Fibroblast of pulmonary artery (primary cell): ENCODE measurements around the gene WFIKKN1.

ENCODE experiments used
- DNase-seq: peaks from one replicate; pipeline ENCODE4 v3.0.0-alpha.2; 2010; ENCODE audit warnings: low read depth
- H3K4me3 ChIP-seq: replicated peaks from 2 replicates; pipeline ENCODE4 v1.5.1; 2011; ENCODE audit warnings: low read depth, mild to moderate bottlenecking, control low read depth, low read length, moderate library complexity
- CTCF ChIP-seq: IDR thresholded peaks from 2 replicates; pipeline ENCODE4 v1.5.1; 2011; ENCODE audit warnings: mild to moderate bottlenecking, control low read depth, low read length, inconsistent platforms; ENCODE audit errors: missing control alignments

The WFIKKN1 gene

GRCh38 chr16:586047-586644 lies 44.6 kb upstream of the WFIKKN1 start:
- no peak overlapping the region for H3K4me3 ChIP-seq
- DNase-seq = no peak
- TF ChIP-seq CTCF = no peak

- no peak overlapping the region for H3K4me3 ChIP-seq
- TF ChIP-seq CTCF = no peak
- no peak for DNase-seq
Measured at GRCh38 chr16:586645-587590, 43.9 kb upstream of the WFIKKN1 start.

GRCh38 chr16:588639-588888 lies 42.2 kb upstream of the WFIKKN1 start:
- H3K4me3 ChIP-seq = peak overlapping the region; percentile 83
- no peak for TF ChIP-seq CTCF
- peak; percentile 69 for DNase-seq

- peak overlapping the region; percentile 83 for H3K4me3 ChIP-seq
- DNase-seq = peak; percentile 96
- TF ChIP-seq CTCF = no peak
Measured at GRCh38 chr16:588889-589657, 41.7 kb upstream of the WFIKKN1 start.

- no peak for TF ChIP-seq CTCF
- peak; percentile 99 for DNase-seq
Measured at GRCh38 chr16:589658-590187, 41.1 kb upstream of the WFIKKN1 start, which contains the start of gene RAB40C. Gene RAB40C (plus strand): TSS chr16:590066. CDS start chr16:590292, 226 bp downstream.

GRCh38 chr16:590188-590814 lies 40.5 kb upstream of the WFIKKN1 start:
- peak; percentile 46 for DNase-seq
- H3K4me3 ChIP-seq = peak overlapping the region; percentile 79

More at GRCh38 chr16:589658-590187, 41.1 kb upstream of the WFIKKN1 start, which contains the start of gene RAB40C:
- H3K4me3 ChIP-seq = peak within 1 kb of the TSS; percentile 83

More at GRCh38 chr16:590188-590814, 40.5 kb upstream of the WFIKKN1 start:
- no peak for TF ChIP-seq CTCF
